Stimulated activated CD8-positive, alpha-beta memory T cell treated with anti-CD3 and anti-CD28 coated beads, Interleukin-7, amount 100 ng/mL, for 4 hours (primary cell): ENCODE measurements around the gene TOLLIP.
"Not testable (repeated sequence)": the region's sequence is repeated elsewhere in the genome, so short reads cannot be mapped to it uniquely, and the experiment has no call there.

Source experiments
- DNase-seq, 2 donors: peaks; one replicate each; pipeline ENCODE4 v3.0.0-alpha.2; 2020; ENCODE audit warnings: low read depth in 2 of 2

Gene TOLLIP

GRCh38 chr11:1246301-1246700 is 63.1 kb downstream of the TOLLIP start:
- not testable (repeated sequence) for DNase-seq

GRCh38 chr11:1245717-1246116 is 63.7 kb downstream of the TOLLIP start:
- not testable (repeated sequence) for DNase-seq

GRCh38 chr11:1244557-1244956 is 64.9 kb downstream of the TOLLIP start:
- not testable (repeated sequence) for DNase-seq

- not testable (repeated sequence) for DNase-seq
Measured at GRCh38 chr11:1243521-1243920, 65.9 kb downstream of the TOLLIP start.

- DNase-seq = not testable (repeated sequence)
Measured at GRCh38 chr11:1242751-1243150, 66.7 kb downstream of the TOLLIP start.

- no peak for DNase-seq
Measured at GRCh38 chr11:1242289-1242688, 67.1 kb downstream of the TOLLIP start.

- DNase-seq = no peak
Measured at GRCh38 chr11:1241706-1242105, 67.7 kb downstream of the TOLLIP start.

GRCh38 chr11:1240771-1241170 is 68.7 kb downstream of the TOLLIP start:
- no peak for DNase-seq

GRCh38 chr11:1239596-1240205 is 69.7 kb downstream of the TOLLIP start:
- no peak for DNase-seq

- no peak for DNase-seq
Measured at GRCh38 chr11:1238767-1239595, 70.5 kb downstream of the TOLLIP start.

GRCh38 chr11:1237851-1238250 is 71.6 kb downstream of the TOLLIP start:
- DNase-seq = no peak

GRCh38 chr11:1237128-1237580 is 72.3 kb downstream of the TOLLIP start:
- DNase-seq = no peak

- no peak for DNase-seq
Measured at GRCh38 chr11:1236316-1237127, 72.9 kb downstream of the TOLLIP start.

GRCh38 chr11:1235901-1236315 is 73.5 kb downstream of the TOLLIP start:
- no peak for DNase-seq

- DNase-seq = no peak
Measured at GRCh38 chr11:1235306-1235900, 74.0 kb downstream of the TOLLIP start.

GRCh38 chr11:1234771-1235305 is 74.6 kb downstream of the TOLLIP start:
- no peak for DNase-seq

GRCh38 chr11:1234054-1234720 is 75.2 kb downstream of the TOLLIP start:
- no peak for DNase-seq

GRCh38 chr11:1233351-1234053 is 75.9 kb downstream of the TOLLIP start:
- DNase-seq = no peak

- DNase-seq = no peak
Measured at GRCh38 chr11:1232883-1233321, 76.5 kb downstream of the TOLLIP start.
